Aorta (tissue), 5 donors: ENCODE data around the gene AMIGO3. TPM values are rescaled to one million over a fixed set of nuclear protein-coding genes. Genes with fewer than 3 reads are reported as not detected.
A peak's percentile ranks its signal among the peaks of the same experiment; 100 is the strongest.

ENCODE experiments used
- ATAC-seq: fragments of 200-7000 bp; cut with Tn5 transposase; one replicate; pipeline ENCODE4 v1.9.1; 2022; ENCODE audit warnings: moderate library complexity; ENCODE audit not compliant: low FRiP score
- DNase-seq, 2 donors: peaks; one replicate each; pipeline ENCODE4 v3.0.0-alpha.2; 2020
- H3K27ac ChIP-seq, 2 donors: one replicate each; pipeline ENCODE4 v1.5.1; 2013; ENCODE audit warnings: low read length in 2 of 2, mild to moderate bottlenecking in 2 of 2, moderate library complexity in 2 of 2, control low read depth in 1 of 2, inconsistent platforms in 1 of 2, low read depth in 1 of 2
- H3K27me3 ChIP-seq, 2 donors: one replicate each; pipeline ENCODE4 v1.6.1; 2013; ENCODE audit warnings: control low read depth in 1 of 2, low read length in 1 of 2, mild to moderate bottlenecking in 1 of 2, moderate library complexity in 1 of 2; ENCODE audit not compliant: insufficient read depth in 2 of 2, control insufficient read depth in 1 of 2
- H3K36me3 ChIP-seq, 2 donors: one replicate each; pipeline ENCODE4 v1.6.1; 2013; ENCODE audit warnings: control low read depth in 1 of 2, low read length in 1 of 2, mild to moderate bottlenecking in 1 of 2; ENCODE audit not compliant: insufficient read depth in 2 of 2, control insufficient read depth in 1 of 2
- H3K4me1 ChIP-seq, 2 donors: one replicate each; pipeline ENCODE4 v1.6.1; 2013; ENCODE audit warnings: low read length in 2 of 2, control low read depth in 1 of 2, mild to moderate bottlenecking in 1 of 2, moderate library complexity in 1 of 2; ENCODE audit not compliant: insufficient read depth in 2 of 2, control insufficient read depth in 1 of 2
- H3K4me3 ChIP-seq, 2 donors: one replicate each; pipeline ENCODE4 v1.5.1; 2013; ENCODE audit warnings: low read length in 2 of 2, control low read depth in 1 of 2, mild to moderate bottlenecking in 1 of 2
- H3K9me3 ChIP-seq: one replicate; pipeline ENCODE4 v1.6.1; 2013; ENCODE audit warnings: mild to moderate bottlenecking, low read length; ENCODE audit not compliant: control insufficient read depth
- WGBS, 2 donors: extraction: QIAGEN DNeasy Blood & Tissue Kit; methylation state at CpG; one replicate each; pipeline ENCODE4 v1.1.7; 2013; 5-methylcytosine and 5-hydroxymethylcytosine counted together
- intact Hi-C, 2 donors: fragments of 100-400 bp; cut with DNase I; formaldehyde crosslinking; loops; one replicate each; pipeline versions ENCODE4 v1.14.2 to v1.15.0; 2022
- long read RNA-seq, 2 donors: library from polyadenylated mRNA; unstranded; transcript quantifications; one replicate each; pipeline ENCODE4 v2.0.0, GENCODE V29; 2020 to 2021
- polyA plus RNA-seq, 2 donors: library from polyadenylated mRNA; stranded (reverse); fragments of 200-250 nt; gene quantifications; one replicate each; pipeline ENCODE4 v1.2.3, GENCODE V29; 2013
- total RNA-seq, 2 donors: library from RNA; stranded (reverse); fragmentation: NEBNext Ultra II Directional; extraction: Animal tissue kit (Norgen Biotek cat#: 25700); gene quantifications; one replicate each; pipeline ENCODE4 v1.2.1, GENCODE V29; 2021
- donor health status: healthy with polysubstance abuse.
- donor health status: Bipolar disorder and iron deficiency.
- donor health status: DM: no; HTN: no; CAD: no.
- donor health status: DM: no; HTN: no; CAD: no.
- donor health status: DM: yes; HTN: yes; CAD: no.

The AMIGO3 gene
- total RNA-seq (not detected), polyA plus RNA-seq (1 to 10 TPM in 1 of 2 donors, not detected in 1; 1.1 TPM)
- long read RNA-seq, donor 1, partial matches to known transcripts = 0 of 4 reads
- long read RNA-seq, donor 1, other reads (novel, unspliced or antisense) = 0 of 4 reads
- long read RNA-seq, donor 2, transcript AMIGO3-201 (1 exons, 2,862 nt) = major isoform, 5 of 5 reads
- long read RNA-seq, donor 2, partial matches to known transcripts = 0 of 5 reads
- long read RNA-seq, donor 2, other reads (novel, unspliced or antisense) = 0 of 5 reads

DNA sequence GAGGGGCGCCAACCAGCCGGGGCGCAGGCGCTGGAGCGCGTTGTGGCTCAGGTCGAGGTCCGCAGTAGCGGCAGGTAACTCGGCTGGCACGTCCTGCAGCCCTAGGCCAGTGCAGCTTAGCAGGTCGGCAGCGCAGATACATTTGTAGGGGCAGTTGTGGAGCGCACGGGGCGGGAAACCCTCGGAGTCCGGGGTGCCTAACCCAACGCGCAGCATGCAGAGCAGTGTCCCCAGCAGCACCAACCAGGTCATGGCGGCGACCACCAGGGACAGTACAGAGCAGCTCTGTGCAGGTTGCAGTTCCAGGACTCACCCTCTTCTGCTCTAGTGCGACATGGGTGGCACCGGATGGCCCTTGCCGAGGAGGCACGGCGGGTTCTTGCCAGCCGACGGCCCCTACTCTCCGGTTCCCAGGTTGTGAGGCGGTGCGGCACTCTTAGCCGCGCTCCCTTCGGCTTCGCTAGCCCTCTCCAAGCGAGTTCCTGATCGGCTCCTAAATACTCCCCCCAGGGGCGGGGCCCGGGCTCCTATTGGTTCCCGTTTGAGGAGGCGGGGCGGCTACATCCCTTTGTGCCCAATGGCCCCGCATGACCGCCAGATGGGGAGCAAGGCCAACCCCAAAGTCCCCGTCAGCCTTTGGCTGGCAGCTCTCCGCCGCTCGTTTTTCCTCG is at the start of gene AMIGO3:
Gene AMIGO3 (minus strand): TSS at position 471 of the 671 bp plus-strand sequence. CDS start 219 bp downstream, at position 252.
- H3K9me3 ChIP-seq = no peaks in the 10 kb centered on the region
- ATAC-seq (peak; percentile 82), DNase-seq (peak; percentile 97 to 98)
- H3K4me3 ChIP-seq = no peak within 1 kb of the TSS
- H3K27me3 ChIP-seq = no peaks in the 10 kb centered on the region
- H3K4me1 ChIP-seq = no peaks in the 10 kb centered on the region
- WGBS, 2 donors = 1% methylated on average over 46 to 50 of the region's 50 CpGs
- no peaks in the 10 kb centered on the region for H3K36me3 ChIP-seq
- H3K27ac ChIP-seq = no peak within 1 kb of the TSS
- intact Hi-C loops = no loop called here

DNA sequence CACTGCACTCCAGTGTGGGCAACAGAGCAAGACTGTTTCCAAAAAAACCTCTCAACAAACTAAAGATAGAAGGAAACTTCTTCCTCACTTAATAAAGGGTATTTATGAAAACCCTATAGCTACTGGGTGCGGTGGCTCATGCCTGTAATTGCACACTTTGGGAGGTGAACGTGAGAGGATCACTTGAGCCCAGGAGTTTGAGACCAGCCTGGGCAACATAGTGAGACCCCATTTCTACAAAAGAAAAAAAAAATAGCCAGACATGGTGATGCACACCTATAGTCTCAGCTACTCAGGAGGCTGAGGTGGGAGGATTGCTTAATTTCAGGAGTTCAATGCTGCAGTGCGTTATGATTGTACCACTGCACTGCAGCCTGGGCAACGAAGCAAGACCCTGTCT is 44.5 kb upstream of the AMIGO3 start:
- WGBS, 2 donors = 92 to 97% methylated on average over 4 of the region's 4 CpGs
- Histone ChIP-seq H3K4me1 (no peaks in the 10 kb centered on the region), H3K4me3 (no peak overlapping the region), H3K27me3 (no peaks in the 10 kb centered on the region), H3K27ac (no peak overlapping the region), H3K36me3 (peaks cover 0 to 1% of the 10 kb centered on the region in 2 donors), H3K9me3 (no peaks in the 10 kb centered on the region)
- intact Hi-C loops = no loop called here
- ATAC-seq (no peak), DNase-seq (no peak)

DNA sequence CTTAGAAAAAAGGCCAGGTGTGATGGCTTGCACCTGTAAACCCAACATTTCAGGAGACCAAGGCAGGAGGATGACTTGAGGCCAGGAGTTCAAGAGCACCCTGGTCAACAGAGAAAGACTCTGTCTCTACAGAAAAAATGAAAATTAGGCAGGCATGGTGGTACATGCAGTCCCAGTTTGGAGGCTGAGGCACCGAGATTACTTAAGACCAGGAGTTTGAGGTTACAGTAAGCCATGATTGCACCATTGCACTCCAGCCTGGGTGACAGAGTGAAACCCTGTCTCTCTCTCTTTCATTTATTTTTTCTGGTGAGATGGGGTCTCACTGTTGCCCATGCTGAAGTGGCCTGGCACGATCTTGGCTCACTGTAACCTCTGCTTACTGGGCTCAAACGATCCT is 42.2 kb upstream of the AMIGO3 start:
- peaks cover 0 to 1% of the 10 kb centered on the region in 2 donors for H3K36me3 ChIP-seq
- H3K27me3 ChIP-seq = no peaks in the 10 kb centered on the region
- H3K27ac ChIP-seq = no peak overlapping the region
- no peaks in the 10 kb centered on the region for H3K4me1 ChIP-seq
- 93% methylated on average over 3 of the region's 3 CpGs for WGBS, 2 donors
- intact Hi-C loops = no loop called here
- no peak for ATAC-seq
- H3K9me3 ChIP-seq = no peaks in the 10 kb centered on the region
- no peak for DNase-seq
- no peak overlapping the region for H3K4me3 ChIP-seq

DNA sequence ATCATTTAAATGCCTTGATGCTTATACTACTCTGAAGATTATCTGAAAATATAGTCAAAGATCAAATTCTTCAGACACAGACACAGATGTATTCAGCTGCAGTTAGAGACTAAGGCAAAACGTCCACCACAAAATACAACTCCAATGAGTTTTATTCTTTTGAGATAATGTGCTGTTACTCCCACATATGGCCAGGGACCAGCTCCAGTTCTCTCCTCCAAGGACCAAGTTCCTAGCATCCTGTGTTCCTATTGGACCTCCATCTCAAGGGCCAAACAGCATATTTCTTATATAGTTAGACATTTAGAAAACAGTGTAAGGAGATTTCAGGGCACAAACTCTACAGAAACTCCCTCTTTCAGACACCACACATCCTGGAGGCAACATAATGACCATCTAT is 39.7 kb upstream of the AMIGO3 start:
- no peak for ATAC-seq

GRCh38 chr3:49757197-49757596 is 37.7 kb upstream of the AMIGO3 start:
- intact Hi-C loops = no loop called here
- 69 to 74% methylated on average over 2 of the region's 2 CpGs for WGBS, 2 donors
- DNase-seq = no peak
- no peaks in the 10 kb centered on the region for H3K36me3 ChIP-seq
- no peak overlapping the region for H3K4me3 ChIP-seq
- no peaks in the 10 kb centered on the region for H3K9me3 ChIP-seq
- ATAC-seq = no peak
- no peak overlapping the region for H3K27ac ChIP-seq
- no peaks in the 10 kb centered on the region for H3K27me3 ChIP-seq
- H3K4me1 ChIP-seq = no peaks in the 10 kb centered on the region

More for the DNA sequence above, 39.7 kb upstream of the AMIGO3 start:
- no peak overlapping the region for H3K27ac ChIP-seq
- no peaks in the 10 kb centered on the region for H3K36me3 ChIP-seq
- H3K4me3 ChIP-seq = no peak overlapping the region
- H3K9me3 ChIP-seq = no peaks in the 10 kb centered on the region
- intact Hi-C loops = no loop called here
- WGBS, 2 donors = 0 to 7% methylated on average over 1 of the region's 1 CpG
- no peak for DNase-seq
- no peaks in the 10 kb centered on the region for H3K4me1 ChIP-seq
- H3K27me3 ChIP-seq = no peaks in the 10 kb centered on the region

- H3K36me3 ChIP-seq = no peaks in the 10 kb centered on the region
Observed at GRCh38 chr3:49756036-49756435, 36.6 kb upstream of the AMIGO3 start.

DNA sequence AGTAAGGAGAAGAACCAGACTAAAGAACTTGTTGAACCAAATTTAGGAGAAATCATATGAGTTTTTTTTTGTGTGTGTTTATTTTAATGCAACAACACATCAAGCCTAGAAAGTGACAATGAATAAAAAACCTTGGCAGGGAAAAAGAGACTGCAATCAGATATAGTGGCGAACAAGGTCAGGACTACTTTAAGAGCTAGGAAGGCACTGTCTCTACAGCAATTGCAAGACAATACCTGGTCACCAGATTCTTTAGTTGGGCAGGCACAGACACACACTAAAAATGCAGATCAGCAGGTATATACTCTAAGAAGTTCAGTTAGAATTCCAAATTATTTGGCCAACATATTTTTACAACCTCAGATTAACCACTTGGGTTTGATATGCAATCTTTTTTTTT is 35.1 kb upstream of the AMIGO3 start:
- H3K36me3 ChIP-seq = no peaks in the 10 kb centered on the region
- H3K4me3 ChIP-seq = no peak overlapping the region
- DNase-seq (no peak), ATAC-seq (no peak)
- H3K9me3 ChIP-seq = no peaks in the 10 kb centered on the region
- 96 to 100% methylated on average over 1 of the region's 1 CpG for WGBS, 2 donors
- intact Hi-C loops = no loop called here
- no peak overlapping the region for H3K27ac ChIP-seq
- no peaks in the 10 kb centered on the region for H3K4me1 ChIP-seq
- no peaks in the 10 kb centered on the region for H3K27me3 ChIP-seq

More at GRCh38 chr3:49756036-49756435, 36.6 kb upstream of the AMIGO3 start:
- DNase-seq = no peak
- Histone ChIP-seq H3K4me1 (no peaks in the 10 kb centered on the region), H3K27ac (no peak overlapping the region), H3K9me3 (no peaks in the 10 kb centered on the region), H3K27me3 (no peaks in the 10 kb centered on the region), H3K4me3 (no peak overlapping the region)
- intact Hi-C loops = no loop called here
- 70 to 79% methylated on average over 1 of the region's 1 CpG for WGBS, 2 donors
- no peak for ATAC-seq

DNA sequence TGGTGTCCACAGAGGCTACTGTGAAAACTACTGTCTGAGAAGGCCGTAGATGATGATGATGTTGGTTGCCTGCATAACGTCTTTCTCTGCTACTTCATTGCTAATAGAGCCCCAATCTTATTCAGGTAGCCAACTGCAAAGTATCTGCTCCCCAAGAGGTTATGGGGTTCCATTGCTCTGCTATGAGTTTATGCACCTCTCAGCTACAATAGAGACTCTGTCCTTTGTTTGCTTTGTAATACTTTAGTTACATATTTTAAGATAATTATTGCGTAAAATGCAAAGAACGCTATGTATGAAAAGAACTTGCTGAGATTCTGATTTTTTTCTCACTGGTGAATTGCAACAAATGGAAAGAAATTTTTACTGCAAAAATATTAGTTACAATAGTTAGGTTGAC is 32.0 kb upstream of the AMIGO3 start:
- ATAC-seq (no peak), DNase-seq (no peak)
- Histone ChIP-seq H3K27me3 (no peaks in the 10 kb centered on the region), H3K36me3 (no peaks in the 10 kb centered on the region), H3K27ac (no peak overlapping the region), H3K4me1 (no peaks in the 10 kb centered on the region), H3K4me3 (no peak overlapping the region), H3K9me3 (no peaks in the 10 kb centered on the region)
- WGBS, 2 donors = 76 to 88% methylated on average over 4 of the region's 4 CpGs
- intact Hi-C loops = no loop called here

DNA sequence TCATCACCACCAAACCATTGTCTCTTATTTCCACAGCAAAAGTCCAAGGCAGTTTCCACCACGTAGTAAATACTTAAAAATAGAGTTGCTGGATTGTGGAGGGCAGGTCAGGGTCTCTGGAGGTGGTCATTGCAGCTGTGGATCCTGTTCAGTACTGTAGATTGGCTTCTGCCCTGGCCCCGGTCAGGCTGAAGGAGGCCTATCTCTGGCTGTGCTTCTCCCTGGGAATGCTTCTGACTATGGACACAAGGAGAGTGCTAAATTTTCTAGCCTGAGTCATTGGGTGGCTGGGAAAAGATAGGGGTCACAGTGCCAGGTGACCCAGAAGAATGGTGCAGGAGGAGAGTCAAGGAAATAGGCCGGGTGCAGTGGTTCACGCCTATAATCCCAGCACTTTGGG is 30.6 kb upstream of the AMIGO3 start:
- WGBS, 2 donors = 90 to 92% methylated on average over 4 of the region's 4 CpGs
- H3K4me1 ChIP-seq = no peaks in the 10 kb centered on the region
- no peak for ATAC-seq

More for the DNA sequence above, 30.6 kb upstream of the AMIGO3 start:
- H3K9me3 ChIP-seq = no peaks in the 10 kb centered on the region
- H3K27me3 ChIP-seq = no peaks in the 10 kb centered on the region
- no peak overlapping the region for H3K4me3 ChIP-seq
- no peak for DNase-seq
- H3K36me3 ChIP-seq = no peaks in the 10 kb centered on the region
- intact Hi-C loops = no loop called here
- no peak overlapping the region for H3K27ac ChIP-seq
